ENCODE measurements around the gene TCEANC2. TPM values are rescaled to one million over a fixed set of nuclear protein-coding genes. Genes with fewer than 3 reads are reported as not detected.

The TCEANC2 gene
- total RNA-seq, 1 experiment from 2014 or later: 4.2 TPM

GRCh38 chr1:54137534-54138061, 84.2 kb downstream of the TCEANC2 start:
- Histone ChIP-seq H3K27ac (ENCODE audit: low read depth, low read length, poor library complexity, severe bottlenecking) (no peak overlapping the region), H3K36me3 (ENCODE audit: insufficient read depth, low read length, poor library complexity, severe bottlenecking) (no peaks in the 10 kb centered on the region), H3K27me3 (replicated peaks; ENCODE audit: insufficient read depth, low read depth, low read length, poor library complexity) (no peaks in the 10 kb centered on the region), H3K4me3 (ENCODE audit: low read depth, low read length, poor library complexity, severe bottlenecking) (no peak overlapping the region), H3K4me1 (ENCODE audit: insufficient read depth, low read length, poor library complexity, severe bottlenecking) (no peaks in the 10 kb centered on the region), H3K9me3 (ENCODE audit: low read depth, low read length, poor library complexity, severe bottlenecking) (no peaks in the 10 kb centered on the region)
- DNase-seq (ENCODE audit: low spot score): no peak
- intact Hi-C loops (cut with micrococcal nuclease; ENCODE audit: unreplicated experiment): no loop called here
- ChIA-PET CTCF (interaction anchor here (0.7 kb wide), 1 partner anchor 608 kb away, joined by 3 read pairs; no protein-coding TSS in a partner anchor), POLR2A (ENCODE audit: low non-redundant PET) (no interaction called here)
- BruUV-seq (replicated peaks): no TSS peak
- TF ChIP-seq CTCF (conservative IDR thresholded peaks at IDR 0.05; ENCODE audit: low read depth, low read length) (no peak), EZH2 (IDR thresholded peaks at IDR 0.05; ENCODE audit: borderline replicate concordance, low read depth, low read length, poor library complexity, severe bottlenecking) (no peak)

GRCh38 chr1:54138994-54139393, 85.6 kb downstream of the TCEANC2 start:
- POLR2A ChIA-PET (ENCODE audit: low non-redundant PET): no interaction called here
- no peak for DNase-seq (ENCODE audit: low spot score)
- Histone ChIP-seq H3K27me3 (replicated peaks; ENCODE audit: insufficient read depth, low read depth, low read length, poor library complexity) (no peaks in the 10 kb centered on the region), H3K9me3 (ENCODE audit: low read depth, low read length, poor library complexity, severe bottlenecking) (no peaks in the 10 kb centered on the region), H3K4me1 (ENCODE audit: insufficient read depth, low read length, poor library complexity, severe bottlenecking) (no peaks in the 10 kb centered on the region), H3K27ac (ENCODE audit: low read depth, low read length, poor library complexity, severe bottlenecking) (no peak overlapping the region), H3K4me3 (ENCODE audit: low read depth, low read length, poor library complexity, severe bottlenecking) (no peak overlapping the region), H3K36me3 (ENCODE audit: insufficient read depth, low read length, poor library complexity, severe bottlenecking) (no peaks in the 10 kb centered on the region)
- CTCF ChIA-PET: no interaction called here
- no peak for TF ChIP-seq EZH2 (IDR thresholded peaks at IDR 0.05; ENCODE audit: borderline replicate concordance, low read depth, low read length, poor library complexity, severe bottlenecking)
- TF ChIP-seq CTCF (conservative IDR thresholded peaks at IDR 0.05; ENCODE audit: low read depth, low read length): no peak
- intact Hi-C loops (cut with micrococcal nuclease; ENCODE audit: unreplicated experiment): no loop called here
- no TSS peak for BruUV-seq (replicated peaks)

- intact Hi-C loops (cut with micrococcal nuclease; ENCODE audit: unreplicated experiment): no loop called here
- no peaks in the 10 kb centered on the region for H3K36me3 ChIP-seq (ENCODE audit: insufficient read depth, low read length, poor library complexity, severe bottlenecking)
- H3K4me3 ChIP-seq (ENCODE audit: low read depth, low read length, poor library complexity, severe bottlenecking): no peak overlapping the region
- no peak for DNase-seq (ENCODE audit: low spot score)
- H3K9me3 ChIP-seq (ENCODE audit: low read depth, low read length, poor library complexity, severe bottlenecking): no peaks in the 10 kb centered on the region
- no peaks in the 10 kb centered on the region for H3K27me3 ChIP-seq (replicated peaks; ENCODE audit: insufficient read depth, low read depth, low read length, poor library complexity)
- H3K4me1 ChIP-seq (ENCODE audit: insufficient read depth, low read length, poor library complexity, severe bottlenecking): no peaks in the 10 kb centered on the region
- no TSS peak for BruUV-seq (replicated peaks)
- POLR2A ChIA-PET (ENCODE audit: low non-redundant PET): no interaction called here
- TF ChIP-seq EZH2 (IDR thresholded peaks at IDR 0.05; ENCODE audit: borderline replicate concordance, low read depth, low read length, poor library complexity, severe bottlenecking): no peak
- TF ChIP-seq CTCF (conservative IDR thresholded peaks at IDR 0.05; ENCODE audit: low read depth, low read length): no peak
- CTCF ChIA-PET: no interaction called here
- no peak overlapping the region for H3K27ac ChIP-seq (ENCODE audit: low read depth, low read length, poor library complexity, severe bottlenecking)
Observed at GRCh38 chr1:54139711-54140110, 86.3 kb downstream of the TCEANC2 start.

Data from A673 (cell line).